Ramos (cell line): ENCODE results near the gene PSME4.

ENCODE experiments used
- in situ Hi-C: fragments of 300-500 bp; cut with MboI; formaldehyde crosslinking; loops from one replicate; pipeline ENCODE4 v1.14.3; 2022; ENCODE audit warnings: low sequenced_read_pairs; ENCODE audit not compliant: unreplicated experiment

The PSME4 gene, protein sequence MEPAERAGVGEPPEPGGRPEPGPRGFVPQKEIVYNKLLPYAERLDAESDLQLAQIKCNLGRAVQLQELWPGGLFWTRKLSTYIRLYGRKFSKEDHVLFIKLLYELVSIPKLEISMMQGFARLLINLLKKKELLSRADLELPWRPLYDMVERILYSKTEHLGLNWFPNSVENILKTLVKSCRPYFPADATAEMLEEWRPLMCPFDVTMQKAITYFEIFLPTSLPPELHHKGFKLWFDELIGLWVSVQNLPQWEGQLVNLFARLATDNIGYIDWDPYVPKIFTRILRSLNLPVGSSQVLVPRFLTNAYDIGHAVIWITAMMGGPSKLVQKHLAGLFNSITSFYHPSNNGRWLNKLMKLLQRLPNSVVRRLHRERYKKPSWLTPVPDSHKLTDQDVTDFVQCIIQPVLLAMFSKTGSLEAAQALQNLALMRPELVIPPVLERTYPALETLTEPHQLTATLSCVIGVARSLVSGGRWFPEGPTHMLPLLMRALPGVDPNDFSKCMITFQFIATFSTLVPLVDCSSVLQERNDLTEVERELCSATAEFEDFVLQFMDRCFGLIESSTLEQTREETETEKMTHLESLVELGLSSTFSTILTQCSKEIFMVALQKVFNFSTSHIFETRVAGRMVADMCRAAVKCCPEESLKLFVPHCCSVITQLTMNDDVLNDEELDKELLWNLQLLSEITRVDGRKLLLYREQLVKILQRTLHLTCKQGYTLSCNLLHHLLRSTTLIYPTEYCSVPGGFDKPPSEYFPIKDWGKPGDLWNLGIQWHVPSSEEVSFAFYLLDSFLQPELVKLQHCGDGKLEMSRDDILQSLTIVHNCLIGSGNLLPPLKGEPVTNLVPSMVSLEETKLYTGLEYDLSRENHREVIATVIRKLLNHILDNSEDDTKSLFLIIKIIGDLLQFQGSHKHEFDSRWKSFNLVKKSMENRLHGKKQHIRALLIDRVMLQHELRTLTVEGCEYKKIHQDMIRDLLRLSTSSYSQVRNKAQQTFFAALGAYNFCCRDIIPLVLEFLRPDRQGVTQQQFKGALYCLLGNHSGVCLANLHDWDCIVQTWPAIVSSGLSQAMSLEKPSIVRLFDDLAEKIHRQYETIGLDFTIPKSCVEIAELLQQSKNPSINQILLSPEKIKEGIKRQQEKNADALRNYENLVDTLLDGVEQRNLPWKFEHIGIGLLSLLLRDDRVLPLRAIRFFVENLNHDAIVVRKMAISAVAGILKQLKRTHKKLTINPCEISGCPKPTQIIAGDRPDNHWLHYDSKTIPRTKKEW (N-terminal part only)

DNA sequence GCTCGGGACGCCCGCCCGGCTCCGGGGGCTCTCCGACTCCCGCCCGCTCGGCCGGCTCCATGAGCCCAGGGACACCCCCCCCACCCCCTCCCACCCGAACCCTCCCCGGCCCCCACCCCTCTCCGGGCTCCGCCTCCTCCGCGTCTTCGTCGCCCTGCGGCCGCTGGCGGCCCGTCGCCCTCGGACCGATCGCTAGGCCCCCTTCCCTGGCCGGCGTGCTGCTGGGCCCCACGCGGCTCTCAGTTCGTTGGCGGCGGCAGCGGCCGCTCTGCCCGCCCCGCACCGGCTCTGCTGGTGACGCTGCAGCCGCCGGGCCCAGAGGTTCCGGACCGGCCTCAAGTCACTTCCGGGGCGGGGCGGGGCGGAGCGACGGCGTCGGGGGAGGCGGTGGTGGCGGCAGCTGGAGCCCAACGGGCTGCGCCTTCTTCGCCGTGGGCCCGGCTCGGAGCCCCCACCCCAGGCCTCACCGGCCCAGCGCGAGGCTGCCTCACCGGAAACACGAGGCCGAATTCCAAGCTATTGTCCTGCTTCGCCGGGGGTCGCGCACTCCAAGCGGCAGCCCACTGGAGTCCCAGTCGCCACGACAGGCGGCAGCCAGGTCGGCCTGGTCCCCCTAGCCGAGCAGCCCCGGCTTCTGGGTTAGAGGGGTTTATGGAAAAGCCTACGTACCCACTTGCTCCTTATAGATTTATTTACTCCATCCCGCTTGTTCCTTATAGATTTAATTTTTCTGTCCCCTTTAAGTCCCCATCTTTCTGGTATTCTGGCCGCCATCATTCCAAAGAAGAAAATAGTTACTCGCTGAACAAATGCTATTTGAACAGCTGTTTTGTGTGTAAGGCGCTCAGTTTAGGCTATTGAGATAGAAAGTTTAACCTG, at the start of gene PSME4:
Gene PSME4, minus strand, starts transcription at position 270 of the 879 bp plus-strand sequence. Its CDS starts 209 bp downstream, at position 61.
- in situ Hi-C loops, result no loop called here

DNA sequence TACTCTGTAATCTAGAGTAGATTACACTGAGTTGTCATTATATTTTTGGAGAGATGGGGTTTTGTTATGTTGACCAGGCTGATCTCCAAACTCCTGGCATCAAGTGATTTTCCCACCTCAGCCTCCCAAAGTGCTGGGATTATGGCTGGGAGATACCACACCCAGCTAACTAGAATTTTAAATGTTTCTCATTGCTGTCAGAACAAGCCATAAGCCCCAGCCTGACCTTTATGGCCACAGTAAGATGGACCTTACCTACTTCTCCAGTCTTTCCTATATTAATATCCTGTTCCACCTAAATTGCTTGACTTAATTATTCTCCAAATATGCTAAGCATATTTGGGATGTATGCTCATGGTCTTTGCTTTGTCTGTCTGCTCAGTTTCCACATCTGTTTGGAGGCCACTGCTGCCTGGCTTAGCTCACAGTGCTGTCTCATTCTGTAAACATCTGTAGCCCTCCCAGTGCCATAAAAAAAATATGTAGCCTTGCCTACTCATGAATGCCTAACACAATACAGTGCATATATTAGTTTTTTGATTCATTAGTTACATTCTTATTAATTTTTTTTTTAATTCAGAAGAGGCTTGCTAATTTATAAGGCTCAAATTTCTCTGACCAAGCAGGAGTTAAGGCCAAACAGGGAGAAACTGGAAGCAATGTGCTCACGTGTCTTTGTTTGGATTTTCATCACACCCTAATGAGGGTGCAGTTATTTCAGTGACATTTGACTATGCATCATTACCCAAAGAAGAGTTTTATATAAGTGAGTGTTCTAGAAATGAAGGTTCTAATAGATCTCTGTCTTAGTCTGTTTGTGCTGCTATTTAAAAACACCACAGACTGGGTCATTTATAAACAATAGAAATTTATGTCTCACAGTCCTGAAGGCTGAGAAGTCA, 45.3 kb upstream of the PSME4 start:
- in situ Hi-C loops, result no loop called here

DNA sequence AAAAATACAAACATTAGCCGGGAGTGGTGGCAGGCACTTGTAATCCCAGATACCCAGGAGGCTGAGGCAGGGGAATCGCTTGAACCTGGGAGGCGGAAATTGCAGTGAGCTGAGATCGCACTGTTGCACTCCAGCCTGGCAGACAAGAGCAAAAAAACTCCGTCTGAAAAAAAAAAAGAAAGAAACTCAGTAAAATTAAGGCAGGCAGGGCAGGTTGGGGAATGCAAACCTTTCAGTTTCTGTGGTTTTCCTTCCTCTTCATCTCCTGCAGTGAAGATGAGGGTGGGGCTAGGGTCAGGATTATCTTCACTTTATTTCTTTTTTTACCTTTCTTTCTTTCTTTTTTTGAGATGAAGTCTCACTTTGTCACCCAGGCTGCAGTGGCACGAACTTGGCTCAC, 43.2 kb upstream of the PSME4 start:
- in situ Hi-C loops, result no loop called here

DNA sequence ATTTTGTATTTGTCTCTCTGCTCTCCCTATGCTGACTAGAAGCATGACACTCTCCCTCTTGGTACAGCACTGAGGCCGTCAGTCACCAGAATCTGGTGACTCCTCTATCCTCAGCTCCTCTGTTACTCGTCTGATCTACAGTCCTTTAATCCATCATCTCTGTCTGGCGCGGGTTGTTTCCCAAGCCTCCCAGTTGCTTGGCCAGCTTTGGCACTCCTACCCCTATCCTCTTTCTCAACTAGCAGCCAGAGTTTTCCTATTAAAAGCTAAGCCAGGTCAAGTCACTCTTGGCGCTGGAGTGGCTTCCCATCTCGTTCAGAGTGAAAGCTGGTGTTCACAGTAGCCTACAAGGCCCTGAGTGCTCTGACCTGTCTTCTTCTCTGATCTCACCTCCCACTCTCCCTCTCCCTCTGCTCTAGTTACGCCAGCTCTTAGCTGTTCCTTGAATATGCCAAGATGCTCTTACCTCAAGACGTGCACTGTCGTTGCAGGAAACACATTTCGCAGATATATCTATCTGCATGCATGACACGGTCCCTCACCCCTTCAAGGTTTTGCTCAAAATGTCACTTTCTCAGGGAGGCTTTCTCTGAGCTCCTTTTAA, 41.8 kb upstream of the PSME4 start:
- in situ Hi-C loops, result no loop called here

DNA sequence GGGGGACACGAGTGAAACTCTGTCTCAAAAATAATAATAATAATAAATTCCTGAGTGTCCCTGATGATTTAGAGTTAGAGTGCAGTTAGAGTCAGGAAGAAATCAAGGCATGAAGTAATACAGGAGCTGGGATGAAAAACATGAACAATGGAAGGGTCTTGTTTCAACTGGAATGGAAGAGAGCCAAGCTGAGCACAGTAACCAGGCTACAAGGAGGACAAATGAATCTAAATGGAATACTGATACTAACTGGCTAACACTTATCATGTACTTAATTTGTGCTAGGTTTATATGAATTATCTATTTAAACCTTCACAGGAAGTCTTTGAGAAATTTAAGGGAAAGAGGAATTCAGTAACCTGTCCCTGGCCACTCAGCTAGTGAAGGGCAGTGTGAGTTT, 38.8 kb upstream of the PSME4 start:
- in situ Hi-C loops, result no loop called here

- in situ Hi-C loops, result no loop called here
Measured at GRCh38 chr2:54008439-54008838, 37.6 kb upstream of the PSME4 start.

- in situ Hi-C loops, result no loop called here
Measured at GRCh38 chr2:54000524-54000923, 29.7 kb upstream of the PSME4 start.

- in situ Hi-C loops, result no loop called here
Measured at GRCh38 chr2:54000122-54000521, 29.3 kb upstream of the PSME4 start.

DNA sequence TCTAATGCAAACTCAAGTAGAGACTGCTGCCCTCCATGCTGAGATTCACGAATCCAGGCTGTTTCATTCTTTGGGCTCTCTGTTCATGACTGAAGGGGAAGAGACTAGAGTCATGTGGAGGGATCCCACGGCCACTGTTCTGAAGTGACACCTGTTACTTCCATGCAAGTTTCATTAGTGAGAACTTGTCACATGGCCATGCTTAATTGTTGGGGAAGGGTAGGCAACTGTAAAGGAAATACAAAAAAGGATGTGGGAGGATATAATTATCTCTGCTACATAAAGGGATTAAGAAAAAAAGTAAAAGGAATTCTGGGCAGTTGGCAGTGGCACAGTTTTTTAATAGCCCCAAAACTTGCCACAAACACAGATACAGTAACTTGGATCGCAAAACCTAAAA, 28.0 kb upstream of the PSME4 start:
- in situ Hi-C loops, result no loop called here

DNA sequence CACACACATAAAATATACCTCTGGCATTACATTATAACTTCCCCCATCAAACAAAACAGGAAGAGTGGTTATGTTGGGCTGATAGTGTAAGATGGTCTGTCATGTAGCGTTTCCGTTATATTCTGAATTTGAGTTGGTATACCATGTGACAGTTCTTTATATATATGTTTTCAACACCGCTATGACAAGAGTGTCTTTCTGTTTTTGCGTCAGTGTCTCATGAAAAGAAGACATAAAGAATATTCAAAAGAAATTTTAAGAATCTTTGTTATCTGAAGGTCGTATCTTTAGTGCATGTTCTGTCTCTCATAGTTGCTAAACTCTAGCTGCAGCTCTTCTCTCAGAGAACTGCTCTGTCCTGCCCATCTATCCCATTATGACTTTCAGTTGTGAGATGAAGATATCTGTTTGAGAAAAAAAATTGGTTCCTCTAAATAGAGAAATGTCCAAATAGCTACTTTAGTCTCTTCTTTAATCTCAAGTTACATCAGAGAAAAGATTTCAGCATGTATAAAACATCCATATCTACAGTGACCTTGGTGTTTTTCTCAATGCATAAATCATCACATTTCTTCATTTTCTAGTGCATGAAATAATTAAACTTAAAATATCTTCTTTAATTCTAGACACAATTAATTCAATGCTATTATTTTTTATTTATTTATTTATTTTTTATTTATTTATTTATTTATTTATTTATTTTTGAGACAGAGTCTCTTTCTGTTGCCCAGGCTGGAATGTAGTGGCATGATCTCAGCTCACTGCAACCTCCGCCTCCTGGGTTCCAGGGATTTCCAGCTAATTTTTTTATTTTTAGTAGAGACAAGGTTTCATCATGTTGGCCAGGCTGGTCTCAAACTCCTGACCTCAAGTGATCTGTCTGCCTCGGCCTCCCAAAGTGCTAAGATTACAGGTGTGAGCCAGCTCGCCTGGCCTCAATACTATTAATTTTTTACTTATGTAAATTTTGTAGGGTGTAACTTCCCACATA, 24.3 kb upstream of the PSME4 start:
- in situ Hi-C loops, result no loop called here

- in situ Hi-C loops, result no loop called here
Measured at GRCh38 chr2:53991948-53992347, 21.2 kb upstream of the PSME4 start.

DNA sequence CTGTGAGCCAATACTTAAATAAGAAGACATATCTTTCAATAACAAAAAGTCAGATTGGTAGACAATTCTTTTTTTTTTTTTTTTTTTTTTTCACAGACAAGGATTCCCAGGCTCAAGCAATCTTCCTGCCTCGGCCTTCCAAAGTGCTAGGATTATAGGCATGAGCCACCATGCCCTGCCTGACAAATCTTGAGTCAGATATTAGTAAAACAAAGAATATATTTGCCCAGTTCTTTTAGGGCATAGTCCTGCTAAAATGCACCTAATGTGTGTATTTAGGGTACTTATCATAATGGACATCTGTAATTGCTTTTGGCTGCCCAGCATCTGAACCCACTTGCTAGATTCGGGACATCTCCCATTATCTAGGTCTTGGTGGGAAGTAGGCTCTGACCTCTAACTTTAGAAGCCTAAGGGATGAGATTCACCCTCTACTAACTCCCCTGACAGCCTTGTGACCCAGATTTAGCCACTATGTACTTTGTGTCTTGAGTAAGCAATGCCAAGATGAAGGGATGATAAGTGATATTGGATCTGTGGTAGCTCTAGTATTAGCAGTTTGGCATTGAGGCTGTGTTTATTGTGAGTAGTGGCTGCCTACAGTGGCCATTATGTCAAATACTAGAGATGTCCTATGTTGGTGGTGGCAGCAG, 18.5 kb upstream of the PSME4 start:
- in situ Hi-C loops, result no loop called here

DNA sequence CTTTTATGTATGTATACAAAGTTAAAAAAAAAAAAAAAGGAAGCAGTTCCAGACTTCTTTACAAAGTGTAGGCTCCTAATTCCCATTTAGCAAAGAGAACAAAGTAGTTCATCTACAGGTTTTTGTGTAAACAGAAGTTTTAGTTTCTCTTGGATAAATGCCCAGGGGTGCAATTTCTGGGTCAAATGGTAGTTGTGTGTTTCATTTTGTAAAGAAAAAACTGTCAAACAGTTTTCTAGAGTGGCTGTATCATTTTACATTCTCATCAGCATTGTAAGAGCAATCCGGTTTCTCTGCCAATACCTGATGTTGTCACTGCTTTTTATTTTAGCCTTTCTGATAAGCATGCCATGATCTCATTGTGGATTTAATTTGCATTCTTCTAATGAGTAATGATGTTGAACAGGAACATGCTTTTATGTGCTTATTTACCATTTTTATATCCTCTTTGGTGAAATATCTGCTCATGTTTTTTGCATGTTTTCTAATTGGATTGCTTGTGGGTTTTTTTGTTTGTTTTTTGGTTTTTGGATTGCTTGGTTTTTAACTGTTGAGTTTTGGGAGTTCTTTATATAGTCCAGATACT, 16.6 kb upstream of the PSME4 start:
- in situ Hi-C loops, result no loop called here

GRCh38 chr2:53985646-53986045, 14.9 kb upstream of the PSME4 start:
- in situ Hi-C loops, result no loop called here

DNA sequence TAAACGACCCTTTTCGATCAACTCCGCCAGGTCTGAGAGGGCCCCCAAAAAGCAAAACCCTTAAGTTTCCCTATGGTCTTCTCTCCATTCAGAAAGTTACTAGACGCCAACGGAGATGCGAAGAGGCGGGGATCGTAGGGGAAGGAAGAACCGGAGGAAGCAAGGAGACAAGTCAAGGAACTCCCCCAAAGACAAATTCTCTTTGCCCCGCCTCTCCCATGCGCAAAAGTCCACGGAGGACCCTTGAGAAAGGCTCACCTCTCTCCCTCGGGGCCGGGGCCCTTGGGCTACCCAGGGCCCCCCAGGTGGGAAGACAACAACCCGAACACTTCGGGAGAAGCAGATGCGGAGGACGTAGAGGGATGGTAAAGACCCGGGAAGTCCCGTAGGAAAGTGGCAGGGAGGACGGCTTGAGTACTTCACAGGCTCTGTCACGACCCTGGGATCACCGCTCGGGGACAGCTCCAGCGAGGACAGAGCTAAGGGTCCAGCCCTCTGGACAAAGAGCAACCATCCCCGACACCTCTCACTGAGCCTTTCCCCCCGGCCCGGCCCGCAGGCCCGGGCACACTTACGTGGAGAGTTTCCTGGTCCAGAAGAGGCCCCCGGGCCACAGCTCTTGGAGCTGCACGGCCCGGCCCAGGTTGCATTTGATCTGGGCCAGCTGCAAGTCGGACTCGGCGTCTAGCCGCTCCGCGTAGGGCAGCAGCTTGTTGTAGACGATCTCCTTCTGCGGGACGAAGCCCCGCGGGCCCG, 647 bp downstream of the PSME4 start:
- in situ Hi-C loops, result no loop called here
